GM13977 (cell line): ENCODE results near the gene NEK11.

Experiments
- DNase-seq: peaks from one replicate; pipeline ENCODE4 v3.0.0; 2012; ENCODE audit warnings: low spot score
- CTCF ChIP-seq: IDR thresholded peaks from 2 replicates; pipeline ENCODE4 v1.5.1; 2012; ENCODE audit warnings: mild to moderate bottlenecking, control low read depth; ENCODE audit not compliant: insufficient read depth; ENCODE audit errors: extremely low read depth, missing control alignments
- in situ Hi-C: fragments of 300-500 bp; cut with MboI; formaldehyde crosslinking; loops from one replicate; pipeline ENCODE4 v1.12.0; 2022; ENCODE audit warnings: low sequenced_read_pairs, low pct_unique_long_range_greater_than_20kb, mixed read lengths, inconsistent platforms; ENCODE audit not compliant: unreplicated experiment

The NEK11 gene

GRCh38 chr3:131026321-131027151 is at the start of gene NEK11, which contains the start of gene ASTE1:
NEK11 (plus strand) TSS chr3:131026877; CDS start chr3:131029709, 2,832 bp downstream.
ASTE1 (minus strand) TSS chr3:131026825; CDS start chr3:131025306, 1,519 bp downstream.
- TF ChIP-seq CTCF, result no peak
- in situ Hi-C loops, result loop anchor here (25.0 kb wide), 3 partner anchors 511 to 1161 kb away; no protein-coding TSS in a partner anchor
- peak; percentile 88 for DNase-seq

GRCh38 chr3:130979117-130979516 is 47.6 kb upstream of the NEK11 start:
- in situ Hi-C loops, result loop anchor here (25.0 kb wide), 1 partner anchor 217 kb away; no protein-coding TSS in a partner anchor
- no peak for DNase-seq
- no peak for TF ChIP-seq CTCF

- no peak for DNase-seq
- no peak for TF ChIP-seq CTCF
- in situ Hi-C loops, result loop anchor here (25.0 kb wide), 1 partner anchor 219 kb away; no protein-coding TSS in a partner anchor
Observed at GRCh38 chr3:130981469-130981868, 45.2 kb upstream of the NEK11 start.

GRCh38 chr3:130990282-130990681 is 36.4 kb upstream of the NEK11 start:
- DNase-seq, result no peak
- in situ Hi-C loops, result loop anchor here (25.0 kb wide), 1 partner anchor 228 kb away; no protein-coding TSS in a partner anchor
- TF ChIP-seq CTCF, result no peak

GRCh38 chr3:130991126-130991525 is 35.6 kb upstream of the NEK11 start:
- in situ Hi-C loops, result loop anchor here (25.0 kb wide), 1 partner anchor 229 kb away; no protein-coding TSS in a partner anchor
- no peak for DNase-seq
- TF ChIP-seq CTCF, result no peak

- no peak for TF ChIP-seq CTCF
- in situ Hi-C loops, result loop anchor here (25.0 kb wide), 1 partner anchor 230 kb away; no protein-coding TSS in a partner anchor
- no peak for DNase-seq
Observed at GRCh38 chr3:130992344-130992743, 34.3 kb upstream of the NEK11 start.
